Fibroblast of villous mesenchyme (primary cell): ENCODE data around the gene MADD. TPM values are rescaled to one million over a fixed set of nuclear protein-coding genes. Genes with fewer than 3 reads are reported as not detected.
"Not testable (repeated sequence)": the region's sequence is repeated elsewhere in the genome, so short reads cannot be mapped to it uniquely, and the experiment has no call there.

ENCODE experiments used
- DNase-seq: peaks from one replicate; pipeline ENCODE4 v3.0.0-alpha.2; 2010; ENCODE audit warnings: low read depth
- H3K4me3 ChIP-seq: 2 replicates; pipeline ENCODE4 v1.5.1; 2011; ENCODE audit warnings: low read depth, mild to moderate bottlenecking, low read length
- CTCF ChIP-seq: IDR thresholded peaks from 2 replicates; pipeline ENCODE4 v1.5.1; 2012; ENCODE audit warnings: low read depth, mild to moderate bottlenecking, low read length; ENCODE audit not compliant: insufficient read depth
- total RNA-seq: library from RNA; depleted of rRNA; stranded (reverse); fragments of >200 nt; gene quantifications from 2 replicates; pipeline ENCODE4 v1.2.3, GENCODE V29; 2012

Gene MADD
- total RNA-seq, 1 donor, result 27.2 TPM

- no peak for DNase-seq
- no peak overlapping the region for H3K4me3 ChIP-seq
- no peak for TF ChIP-seq CTCF
Measured at GRCh38 chr11:47329987-47330931, 60.3 kb downstream of the MADD start.

GRCh38 chr11:47331454-47332302 is 61.7 kb downstream of the MADD start:
- TF ChIP-seq CTCF, result no peak
- no peak for DNase-seq
- H3K4me3 ChIP-seq, result no peak overlapping the region

- no peak overlapping the region for H3K4me3 ChIP-seq
- TF ChIP-seq CTCF, result no peak
- DNase-seq, result no peak
Measured at GRCh38 chr11:47332303-47332711, 62.4 kb downstream of the MADD start.

GRCh38 chr11:47332791-47333525 is 63.0 kb downstream of the MADD start:
- no peak for TF ChIP-seq CTCF
- H3K4me3 ChIP-seq, result no peak overlapping the region
- no peak for DNase-seq

- no peak for TF ChIP-seq CTCF
- H3K4me3 ChIP-seq, result no peak overlapping the region
- no peak for DNase-seq
Measured at GRCh38 chr11:47333526-47333845, 63.6 kb downstream of the MADD start.

GRCh38 chr11:47333886-47334443 is 64.0 kb downstream of the MADD start:
- H3K4me3 ChIP-seq, result no peak overlapping the region
- no peak for TF ChIP-seq CTCF
- no peak for DNase-seq

- DNase-seq, result not testable (repeated sequence)
Measured at GRCh38 chr11:47334699-47335411, 64.9 kb downstream of the MADD start.

More at GRCh38 chr11:47334699-47335411, 64.9 kb downstream of the MADD start:
- H3K4me3 ChIP-seq, result not testable (repeated sequence)
